T-helper 1 cell treated with Interleukin-12 subunit alpha and Interleukin-12 subunit beta and Interleukin-4 antibody, amounts not matched to agents 30 μg/mL and 1 μg/mL, for 36 hours (primary cell): Measurements from ENCODE around the gene VWF.

Source experiments
- H3K27ac Mint-ChIP-seq: one replicate; pipeline ENCODE4 v1.8.0; 2021; ENCODE audit warnings: mild to moderate bottlenecking, mixed read lengths
- H3K27me3 Mint-ChIP-seq: one replicate; pipeline ENCODE4 v1.8.0; 2021; ENCODE audit warnings: low read depth, mixed read lengths
- H3K36me3 Mint-ChIP-seq: one replicate; pipeline ENCODE4 v1.8.0; 2021; ENCODE audit warnings: low read depth, mixed read lengths
- H3K4me1 Mint-ChIP-seq: one replicate; pipeline ENCODE4 v1.8.0; 2021; ENCODE audit warnings: low read depth, mixed read lengths
- H3K4me3 Mint-ChIP-seq: one replicate; pipeline ENCODE4 v1.8.0; 2021; ENCODE audit warnings: mild to moderate bottlenecking, moderate library complexity, mixed read lengths
- H3K9me3 Mint-ChIP-seq: one replicate; pipeline ENCODE4 v1.8.0; 2021; ENCODE audit warnings: mixed read lengths

Gene VWF

GRCh38 chr12:6056406-6057240, 67.8 kb downstream of the VWF start:
- Mint-ChIP-seq H3K4me1 (no peaks in the 10 kb centered on the region), H3K36me3 (no peaks in the 10 kb centered on the region), H3K27me3 (peaks cover 8% of the 10 kb centered on the region), H3K4me3 (no peak overlapping the region), H3K9me3 (no peaks in the 10 kb centered on the region), H3K27ac (no peak overlapping the region)

- no peak overlapping the region for H3K4me3 Mint-ChIP-seq
- H3K36me3 Mint-ChIP-seq: no peaks in the 10 kb centered on the region
- no peak overlapping the region for H3K27ac Mint-ChIP-seq
- H3K9me3 Mint-ChIP-seq: no peaks in the 10 kb centered on the region
- H3K27me3 Mint-ChIP-seq: peaks cover 8% of the 10 kb centered on the region
- no peaks in the 10 kb centered on the region for H3K4me1 Mint-ChIP-seq
These were observed 70.9 kb downstream of the VWF start for GRCh38 chr12:6053541-6053940.

- H3K27me3 Mint-ChIP-seq: peaks cover 8% of the 10 kb centered on the region
- H3K27ac Mint-ChIP-seq: no peak overlapping the region
- H3K4me3 Mint-ChIP-seq: no peak overlapping the region
- H3K36me3 Mint-ChIP-seq: no peaks in the 10 kb centered on the region
- no peaks in the 10 kb centered on the region for H3K9me3 Mint-ChIP-seq
- H3K4me1 Mint-ChIP-seq: no peaks in the 10 kb centered on the region
These were observed 71.5 kb downstream of the VWF start for GRCh38 chr12:6052940-6053329.

- Mint-ChIP-seq H3K4me3 (no peak overlapping the region), H3K27me3 (peaks cover 8% of the 10 kb centered on the region), H3K9me3 (no peaks in the 10 kb centered on the region), H3K4me1 (no peaks in the 10 kb centered on the region), H3K27ac (no peak overlapping the region), H3K36me3 (no peaks in the 10 kb centered on the region)
These were observed 72.1 kb downstream of the VWF start for GRCh38 chr12:6052206-6052939.

- Mint-ChIP-seq H3K27ac (no peak overlapping the region), H3K9me3 (no peaks in the 10 kb centered on the region), H3K4me3 (no peak overlapping the region), H3K36me3 (no peaks in the 10 kb centered on the region), H3K27me3 (peaks cover 3% of the 10 kb centered on the region), H3K4me1 (no peaks in the 10 kb centered on the region)
These were observed 74.5 kb downstream of the VWF start for GRCh38 chr12:6049992-6050391.

- Mint-ChIP-seq H3K27ac (no peak overlapping the region), H3K36me3 (no peaks in the 10 kb centered on the region), H3K4me3 (no peak overlapping the region), H3K4me1 (no peaks in the 10 kb centered on the region), H3K27me3 (peaks cover 3% of the 10 kb centered on the region), H3K9me3 (no peaks in the 10 kb centered on the region)
These were observed 74.9 kb downstream of the VWF start for GRCh38 chr12:6049587-6049986.

GRCh38 chr12:6047249-6048237, 76.9 kb downstream of the VWF start:
- Mint-ChIP-seq H3K9me3 (no peaks in the 10 kb centered on the region), H3K27me3 (peaks cover 3% of the 10 kb centered on the region), H3K36me3 (no peaks in the 10 kb centered on the region), H3K27ac (no peak overlapping the region), H3K4me3 (no peak overlapping the region), H3K4me1 (no peaks in the 10 kb centered on the region)

- H3K4me3 Mint-ChIP-seq: no peak overlapping the region
- H3K36me3 Mint-ChIP-seq: no peaks in the 10 kb centered on the region
- no peak overlapping the region for H3K27ac Mint-ChIP-seq
- H3K9me3 Mint-ChIP-seq: no peaks in the 10 kb centered on the region
- H3K4me1 Mint-ChIP-seq: no peaks in the 10 kb centered on the region
- H3K27me3 Mint-ChIP-seq: peaks cover 3% of the 10 kb centered on the region
These were observed 77.8 kb downstream of the VWF start for GRCh38 chr12:6046511-6047180.

- no peaks in the 10 kb centered on the region for H3K36me3 Mint-ChIP-seq
- H3K9me3 Mint-ChIP-seq: no peaks in the 10 kb centered on the region
- H3K4me3 Mint-ChIP-seq: no peak overlapping the region
- H3K27me3 Mint-ChIP-seq: peaks cover 3% of the 10 kb centered on the region
- H3K27ac Mint-ChIP-seq: no peak overlapping the region
- H3K4me1 Mint-ChIP-seq: no peaks in the 10 kb centered on the region
These were observed 79.0 kb downstream of the VWF start for GRCh38 chr12:6045438-6045837.

GRCh38 chr12:6044082-6044481, 80.4 kb downstream of the VWF start:
- Mint-ChIP-seq H3K27me3 (peaks cover 3% of the 10 kb centered on the region), H3K4me1 (no peaks in the 10 kb centered on the region), H3K27ac (no peak overlapping the region), H3K9me3 (no peaks in the 10 kb centered on the region), H3K4me3 (no peak overlapping the region), H3K36me3 (no peaks in the 10 kb centered on the region)

- Mint-ChIP-seq H3K4me3 (no peak overlapping the region), H3K36me3 (no peaks in the 10 kb centered on the region), H3K9me3 (no peaks in the 10 kb centered on the region), H3K27ac (no peak overlapping the region), H3K27me3 (peaks cover 3% of the 10 kb centered on the region), H3K4me1 (no peaks in the 10 kb centered on the region)
These were observed 82.0 kb downstream of the VWF start for GRCh38 chr12:6042446-6042845.

- H3K36me3 Mint-ChIP-seq: no peaks in the 10 kb centered on the region
- peaks cover under 1% of the 10 kb centered on the region for H3K27me3 Mint-ChIP-seq
- H3K27ac Mint-ChIP-seq: no peak overlapping the region
- H3K9me3 Mint-ChIP-seq: no peaks in the 10 kb centered on the region
- no peaks in the 10 kb centered on the region for H3K4me1 Mint-ChIP-seq
- no peak overlapping the region for H3K4me3 Mint-ChIP-seq
These were observed 82.6 kb downstream of the VWF start for GRCh38 chr12:6041891-6042290.

GRCh38 chr12:6040815-6041214, 83.7 kb downstream of the VWF start:
- Mint-ChIP-seq H3K27ac (no peak overlapping the region), H3K9me3 (no peaks in the 10 kb centered on the region), H3K36me3 (no peaks in the 10 kb centered on the region), H3K27me3 (no peaks in the 10 kb centered on the region), H3K4me3 (no peak overlapping the region), H3K4me1 (no peaks in the 10 kb centered on the region)
